ENCODE results near the gene NOS1AP.

- TF ChIP-seq ZFP30 (CRISPR knock-in tag; IDR thresholded peaks at IDR 0.05), result no peak
- no peak for TF ChIP-seq ZFP3 (CRISPR knock-in tag; IDR thresholded peaks at IDR 0.05)
- no peak for TF ChIP-seq BACH2 (CRISPR knock-in tag; IDR thresholded peaks at IDR 0.05; ENCODE audit: borderline replicate concordance)
- TF ChIP-seq TCF4 (CRISPR knock-in tag; IDR thresholded peaks at IDR 0.05; ENCODE audit: borderline replicate concordance), result no peak
These were observed 126.1 kb downstream of the NOS1AP start for GRCh38 chr1:162195567-162195966.

Data from SK-N-SH treated with all-trans-retinoic acid at 6 μM for 48 hours (cell line).